Peyer's patch (tissue), 4 donors: ENCODE measurements around the gene GPR62.

Experiments used
- CTCF ChIP-seq, 6 experiments: fragments of 450-650 bp in 4 of 6; fragments of 200-600 bp in 2 of 6; sonication (generic) in 1 of 6; IDR thresholded peaks; one replicate each; pipeline ENCODE4 v1.5.1; 2017 to 2019; ENCODE audit warnings: antibody characterized with exemption in 6 of 6, mild to moderate bottlenecking in 3 of 6, moderate library complexity in 1 of 6
- POLR2A ChIP-seq, 2 donors: fragments of 450-650 bp; IDR thresholded peaks; one replicate each; pipeline ENCODE4 v1.5.1; 2017; ENCODE audit warnings: antibody characterized with exemption in 2 of 2, mild to moderate bottlenecking in 2 of 2, moderate library complexity in 2 of 2

GRCh38 chr3:51953445-51953844, 1.7 kb upstream of the GPR62 start:
- TF ChIP-seq CTCF (IDR thresholded peaks at IDR 0.05) (no peak), POLR2A (IDR thresholded peaks at IDR 0.05) (no peak)
